KOPT-K1 (cell line): ENCODE data around the gene RAB27A.
"Not testable (repeated sequence)": the region's sequence is repeated elsewhere in the genome, so short reads cannot be mapped to it uniquely, and the experiment has no call there.

Experiments
- H3K27ac ChIP-seq: fragments of 200-600 bp; sonication (generic); 2 replicates; pipeline ENCODE4 v1.5.1; 2016; ENCODE audit warnings: antibody characterized with exemption, mild to moderate bottlenecking, low read depth, low read length; ENCODE audit not compliant: poor library complexity, severe bottlenecking
- H3K36me3 ChIP-seq: fragments of 200-600 bp; sonication (generic); 2 replicates; pipeline ENCODE4 v1.5.1; 2017; ENCODE audit warnings: antibody characterized with exemption, mild to moderate bottlenecking, low read length, moderate library complexity; ENCODE audit not compliant: insufficient read depth
- H3K9me3 ChIP-seq: fragments of 200-600 bp; sonication (generic); 2 replicates; pipeline ENCODE4 v1.5.1; 2017; ENCODE audit warnings: antibody characterized with exemption, low read length, mild to moderate bottlenecking; ENCODE audit not compliant: insufficient read depth, poor library complexity, severe bottlenecking

The RAB27A gene

DNA sequence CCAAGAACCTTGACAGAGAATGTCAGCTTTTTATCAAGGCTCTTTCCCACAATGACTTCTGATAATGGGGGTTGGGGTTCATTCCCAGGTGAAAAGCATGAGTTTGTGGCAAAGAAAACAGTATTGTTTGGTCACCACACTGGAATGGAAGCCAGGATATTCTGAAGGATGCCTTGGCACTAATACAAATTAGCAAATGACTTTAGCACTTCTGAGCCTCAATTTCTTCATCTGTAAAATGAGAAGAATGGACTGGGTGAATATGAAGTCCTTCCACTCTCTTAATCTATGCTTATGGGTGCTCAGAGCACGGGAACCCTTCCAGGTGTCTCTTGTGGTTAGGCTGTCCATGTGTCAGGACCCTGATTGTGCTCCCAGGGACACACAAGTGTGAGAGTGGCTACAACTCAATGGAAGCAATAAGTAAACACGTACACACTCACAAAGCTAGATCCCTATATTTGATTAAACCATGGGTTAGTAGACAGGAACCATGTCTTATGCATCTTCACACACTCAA is 21.4 kb downstream of the RAB27A start:
- Histone ChIP-seq H3K36me3 (peaks cover 6% of the 10 kb centered on the region; the same call in 1 of the 2 replicates), H3K27ac (peak overlapping the region; percentile 77), H3K9me3 (no peaks in the 10 kb centered on the region)

DNA sequence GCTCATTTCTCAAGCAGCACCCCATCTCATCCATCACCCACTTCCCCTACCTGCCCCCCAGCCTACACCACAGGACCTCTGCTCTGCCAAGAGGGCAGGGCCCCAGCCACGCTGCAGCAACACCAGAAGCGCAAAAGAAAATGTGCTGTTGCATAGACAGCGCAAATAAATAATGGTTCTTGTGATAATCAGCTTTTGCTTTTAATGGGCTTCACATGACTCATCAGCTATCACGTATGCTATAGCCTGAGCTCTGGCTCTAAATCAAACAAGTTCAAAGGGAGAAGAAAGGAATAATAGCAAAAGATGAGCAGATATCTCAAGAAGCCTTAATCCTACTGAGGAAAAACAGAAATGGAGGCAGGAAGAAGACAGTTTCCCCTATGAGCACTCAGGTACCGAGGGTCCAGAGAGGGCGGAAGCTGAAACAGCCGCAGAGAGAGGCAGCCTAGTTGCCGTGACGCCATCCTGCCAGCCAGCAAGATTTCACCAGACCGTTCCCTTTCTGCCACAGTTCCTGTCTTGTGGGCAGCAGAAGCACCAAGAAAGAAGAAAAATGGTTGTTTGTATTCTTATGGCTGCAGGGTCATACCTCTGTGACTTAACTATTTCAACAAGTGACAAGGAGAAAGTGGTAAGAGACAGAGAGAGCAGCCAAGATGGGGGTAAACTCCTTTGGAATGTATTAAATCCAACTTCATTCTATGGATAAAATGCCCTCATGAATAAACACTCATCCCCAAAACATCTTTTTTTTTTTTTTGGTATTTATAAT is 22.0 kb downstream of the RAB27A start:
- H3K9me3 ChIP-seq = no peaks in the 10 kb centered on the region
- H3K27ac ChIP-seq = peak overlapping the region; percentile 77
- peaks cover 6% of the 10 kb centered on the region; the same call in 1 of the 2 replicates for H3K36me3 ChIP-seq

DNA sequence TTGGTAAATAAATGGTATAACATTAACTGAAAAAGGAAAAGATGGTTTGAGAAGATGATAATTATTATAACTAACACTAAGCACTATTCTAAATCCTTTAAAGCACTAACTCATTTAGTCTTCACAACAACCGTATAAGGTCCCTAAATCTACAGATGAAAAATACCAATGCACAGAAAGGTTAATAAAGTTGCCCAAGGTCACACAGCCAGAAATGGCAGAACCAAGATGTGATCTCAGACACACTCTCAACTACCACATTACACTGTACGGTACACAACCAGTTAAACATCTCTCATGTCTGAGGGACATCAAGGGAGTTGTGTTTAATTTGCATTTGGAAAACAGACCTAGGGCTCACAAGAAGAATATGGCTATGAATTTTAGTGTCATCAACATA is 23.1 kb downstream of the RAB27A start:
- Histone ChIP-seq H3K27ac (peak overlapping the region; percentile 77), H3K36me3 (peaks cover 6% of the 10 kb centered on the region; the same call in 1 of the 2 replicates), H3K9me3 (no peaks in the 10 kb centered on the region)

DNA sequence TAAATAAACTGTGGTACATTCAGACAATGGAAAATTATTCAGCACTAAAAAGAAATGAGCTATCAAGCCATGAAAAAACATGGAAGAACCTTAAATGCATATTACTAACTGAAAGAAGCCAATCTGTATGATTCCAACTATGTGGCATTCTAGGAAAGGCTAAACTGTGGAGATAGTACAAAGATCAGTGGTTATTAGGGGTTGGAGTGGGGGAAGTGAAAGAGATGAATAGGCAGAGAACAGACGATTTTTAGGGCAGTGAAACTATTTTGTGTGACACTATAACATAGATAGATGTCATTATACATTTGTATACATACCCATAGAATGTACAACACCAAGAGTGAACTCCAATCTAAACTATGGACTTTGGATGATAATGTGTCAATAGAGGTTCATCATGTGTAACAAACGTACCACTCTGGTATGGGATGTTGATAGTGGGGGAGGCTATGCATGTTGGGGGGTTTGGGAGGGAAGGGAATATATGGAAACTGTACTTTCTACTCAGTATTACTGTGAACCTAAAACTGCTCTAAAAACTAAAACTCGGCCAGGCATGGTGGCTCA is 29.0 kb downstream of the RAB27A start:
- H3K9me3 ChIP-seq = no peaks in the 10 kb centered on the region
- no peak overlapping the region for H3K27ac ChIP-seq
- peaks cover 3% of the 10 kb centered on the region; the same call in 1 of the 2 replicates for H3K36me3 ChIP-seq

DNA sequence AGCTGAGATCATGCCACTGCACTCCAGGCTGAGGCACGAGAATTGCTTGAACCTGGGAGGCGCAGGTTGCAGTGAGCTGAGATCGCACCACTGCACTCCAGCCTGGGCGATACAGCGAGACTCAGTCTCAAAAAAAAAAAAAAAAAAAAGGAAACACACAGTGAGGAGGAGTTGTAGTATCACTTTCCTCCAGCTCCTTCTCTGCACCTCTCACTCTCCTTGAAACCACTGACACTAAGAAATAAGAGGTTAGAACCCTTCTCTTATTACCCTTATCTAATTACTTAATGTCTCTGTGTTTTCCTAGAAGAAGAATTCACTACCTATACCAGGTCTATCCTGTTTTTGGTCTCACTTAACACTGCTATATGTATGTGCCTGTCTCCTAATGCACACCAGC is 31.7 kb downstream of the RAB27A start:
- Histone ChIP-seq H3K36me3 (no peaks in the 10 kb centered on the region), H3K9me3 (no peaks in the 10 kb centered on the region), H3K27ac (no peak overlapping the region)

DNA sequence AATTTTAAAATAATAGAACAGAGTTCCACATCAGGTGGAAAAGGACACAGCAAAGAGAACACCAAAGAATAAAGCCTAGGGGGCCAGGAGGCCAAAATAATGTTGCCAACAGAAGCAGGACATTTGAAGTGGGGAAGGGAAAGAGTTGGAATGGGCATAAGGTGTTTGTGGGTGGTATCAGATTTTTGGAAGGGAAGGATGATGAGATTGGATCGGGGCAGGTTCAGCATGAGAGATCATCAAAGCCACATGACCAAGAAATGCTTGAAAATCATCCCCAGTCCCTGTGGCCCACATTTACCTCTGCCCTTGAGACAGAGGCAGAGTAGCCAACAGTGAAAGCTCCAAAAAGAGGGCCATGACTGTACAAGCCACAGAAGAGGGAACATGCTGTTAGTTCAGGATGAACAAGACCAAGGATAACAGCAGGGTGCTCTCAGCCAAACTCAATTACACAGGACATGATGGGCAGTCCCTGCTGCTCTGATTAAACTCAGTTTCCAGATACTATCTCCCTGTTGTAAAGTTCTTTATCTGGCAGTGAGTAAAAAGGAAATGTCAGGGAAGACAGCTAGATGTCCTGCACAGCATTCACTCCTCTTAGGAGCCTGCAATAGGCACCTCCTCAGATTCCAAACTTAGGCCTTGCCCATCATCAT is 32.5 kb downstream of the RAB27A start:
- H3K36me3 ChIP-seq = no peaks in the 10 kb centered on the region
- no peaks in the 10 kb centered on the region for H3K9me3 ChIP-seq
- no peak overlapping the region for H3K27ac ChIP-seq

DNA sequence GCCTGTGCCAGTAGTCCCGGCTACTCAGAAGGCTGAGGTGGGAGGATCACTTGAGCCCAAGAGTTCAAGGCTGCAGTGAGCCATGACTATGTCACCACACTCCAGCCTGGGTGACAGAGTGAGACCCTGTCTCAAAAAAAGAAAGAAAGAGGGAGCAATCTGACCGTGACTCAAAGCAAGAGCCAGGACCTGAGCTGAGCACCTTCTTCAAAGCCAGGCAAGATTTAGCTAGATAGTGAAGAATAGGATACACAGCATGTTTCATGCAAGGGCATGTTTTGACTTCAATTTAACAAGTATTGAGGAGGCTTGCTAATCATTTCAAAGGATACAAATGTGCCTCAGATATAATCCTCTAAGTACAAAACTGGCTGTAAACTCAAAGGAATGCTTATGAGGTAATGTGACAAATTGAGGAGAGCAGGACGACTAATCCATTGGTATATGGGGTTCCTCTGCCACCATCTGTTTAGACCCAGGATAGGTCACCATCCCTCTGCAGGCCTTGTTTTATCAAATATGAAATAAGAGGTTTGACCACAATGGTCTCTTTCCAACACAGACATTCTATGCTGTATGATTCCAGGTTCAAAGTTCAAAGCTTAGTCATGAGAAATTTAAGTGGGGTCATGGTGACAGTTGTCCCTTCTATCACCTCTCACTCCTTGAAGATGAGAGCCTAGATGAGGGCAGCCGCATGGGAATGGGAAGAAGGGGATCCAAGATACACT is 33.2 kb downstream of the RAB27A start:
- peak overlapping the region; percentile 75 for H3K27ac ChIP-seq
- H3K36me3 ChIP-seq = no peaks in the 10 kb centered on the region
- no peaks in the 10 kb centered on the region for H3K9me3 ChIP-seq

DNA sequence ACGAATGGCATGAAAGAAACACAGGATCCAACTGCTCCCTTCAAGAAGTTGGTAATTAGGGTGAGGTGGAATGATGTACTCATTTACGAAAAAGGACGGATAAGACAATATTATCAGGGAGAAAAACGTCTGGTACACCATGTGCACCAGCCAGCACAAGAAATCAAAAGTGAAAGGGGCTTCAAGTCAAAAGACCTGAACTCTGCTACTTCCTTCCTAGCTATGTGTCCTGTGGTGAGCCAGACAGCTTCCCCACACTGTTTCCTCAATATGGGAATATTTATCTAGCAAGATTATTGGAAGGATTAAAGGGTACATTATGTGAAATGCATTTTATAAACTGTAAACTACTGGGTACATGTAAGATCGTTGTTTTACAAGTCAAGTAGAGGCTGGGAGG is 33.9 kb downstream of the RAB27A start:
- Histone ChIP-seq H3K27ac (peak overlapping the region; percentile 75), H3K9me3 (no peaks in the 10 kb centered on the region), H3K36me3 (no peaks in the 10 kb centered on the region)

DNA sequence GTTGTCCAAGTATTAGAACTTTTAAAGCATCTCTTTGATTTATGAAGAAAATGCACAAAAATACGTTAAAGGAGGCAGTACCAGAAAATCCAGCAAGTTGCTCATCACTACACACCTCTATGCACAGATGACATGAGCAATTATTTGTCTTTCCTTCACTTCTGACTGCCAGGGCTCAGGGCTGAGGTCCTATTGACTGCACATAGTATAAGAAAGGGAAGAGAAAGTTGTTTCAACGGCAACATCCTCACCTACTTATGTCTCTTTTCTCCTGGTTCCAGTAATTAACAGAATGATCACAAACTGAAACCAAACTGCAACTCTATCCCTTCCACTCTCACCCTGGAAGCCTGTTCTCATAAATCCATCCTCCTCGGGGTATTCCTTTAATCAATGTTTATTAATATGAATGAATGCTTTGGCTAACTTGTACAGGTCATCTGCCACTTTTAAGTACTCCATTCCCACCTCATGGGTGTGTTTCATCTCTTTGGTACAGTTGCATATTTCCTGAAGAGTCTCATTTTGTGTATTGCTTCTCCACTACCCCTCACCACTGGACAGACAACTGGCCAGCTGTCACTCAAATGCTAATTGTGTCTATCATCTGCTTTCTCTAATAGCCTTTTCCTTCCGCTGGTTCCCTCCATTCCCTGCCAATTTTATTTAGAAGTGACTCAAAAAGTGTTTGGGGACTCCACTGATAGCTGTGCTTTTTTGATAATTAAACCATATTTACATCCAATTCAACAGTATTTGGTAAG is 34.5 kb downstream of the RAB27A start:
- no peaks in the 10 kb centered on the region for H3K9me3 ChIP-seq
- H3K27ac ChIP-seq = peak overlapping the region; percentile 75

DNA sequence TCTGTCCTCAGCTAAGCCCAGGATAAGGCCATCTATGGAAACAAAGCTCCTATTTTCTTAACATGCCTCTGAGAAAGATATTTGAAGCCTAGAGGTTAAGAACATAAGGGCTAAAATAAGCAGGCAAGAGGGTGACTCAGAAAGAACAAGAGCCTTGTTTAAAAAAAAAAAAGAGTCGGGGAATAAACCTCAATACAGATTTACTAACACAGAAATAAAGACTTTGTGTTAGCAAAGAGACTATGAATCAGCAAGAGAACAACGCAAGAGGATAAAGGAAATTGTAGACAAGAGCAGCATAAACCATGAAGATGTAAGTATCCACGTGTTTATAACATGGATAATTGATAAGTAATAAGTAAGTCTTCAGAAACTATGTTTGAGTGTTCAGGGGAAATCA is 36.0 kb downstream of the RAB27A start:
- no peak overlapping the region for H3K27ac ChIP-seq

More for the DNA sequence above, 34.5 kb downstream of the RAB27A start:
- no peaks in the 10 kb centered on the region for H3K36me3 ChIP-seq

DNA sequence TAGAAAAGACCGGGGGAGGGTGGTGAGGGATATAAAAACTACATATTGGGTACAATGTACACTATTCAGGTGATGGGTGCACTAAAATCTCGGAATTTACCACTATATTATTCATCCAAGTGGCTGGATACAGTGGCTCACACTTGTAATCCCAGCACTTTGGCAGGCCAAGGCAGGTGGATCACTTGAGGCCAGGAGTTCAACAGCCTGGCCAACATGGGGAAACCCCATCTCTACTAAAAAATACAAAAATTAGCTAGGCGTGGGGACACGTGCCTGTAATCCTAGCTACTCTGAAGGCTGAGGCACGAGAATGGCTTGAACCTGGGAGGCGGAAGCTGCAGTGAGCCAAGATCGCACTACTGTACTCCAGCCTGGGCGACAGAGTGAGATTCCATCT is 37.4 kb downstream of the RAB27A start:
- not testable (repeated sequence) for H3K36me3 ChIP-seq, H3K27ac ChIP-seq, H3K9me3 ChIP-seq

More for the DNA sequence above, 36.0 kb downstream of the RAB27A start:
- Histone ChIP-seq H3K36me3 (no peaks in the 10 kb centered on the region), H3K9me3 (no peaks in the 10 kb centered on the region)

DNA sequence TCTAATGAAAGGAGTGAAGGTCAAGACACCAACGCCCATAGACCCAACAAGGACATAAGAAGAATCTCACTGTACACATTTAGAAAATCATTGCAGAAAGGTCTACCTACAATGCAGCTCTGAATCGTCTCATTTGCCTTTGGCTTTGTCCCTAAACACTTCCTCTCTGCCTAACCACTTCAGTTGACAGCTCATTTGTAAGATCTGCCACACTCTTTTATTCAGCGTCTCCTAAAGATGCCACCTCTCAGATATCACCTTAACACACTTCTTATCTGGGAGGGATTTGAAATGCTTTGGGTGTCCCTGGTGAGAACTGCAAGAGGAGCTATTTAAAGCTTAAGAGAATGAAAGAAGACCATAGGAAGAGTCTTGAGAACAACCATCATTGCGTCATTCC is 38.7 kb downstream of the RAB27A start:
- Histone ChIP-seq H3K36me3 (no peaks in the 10 kb centered on the region), H3K27ac (no peak overlapping the region), H3K9me3 (no peaks in the 10 kb centered on the region)

DNA sequence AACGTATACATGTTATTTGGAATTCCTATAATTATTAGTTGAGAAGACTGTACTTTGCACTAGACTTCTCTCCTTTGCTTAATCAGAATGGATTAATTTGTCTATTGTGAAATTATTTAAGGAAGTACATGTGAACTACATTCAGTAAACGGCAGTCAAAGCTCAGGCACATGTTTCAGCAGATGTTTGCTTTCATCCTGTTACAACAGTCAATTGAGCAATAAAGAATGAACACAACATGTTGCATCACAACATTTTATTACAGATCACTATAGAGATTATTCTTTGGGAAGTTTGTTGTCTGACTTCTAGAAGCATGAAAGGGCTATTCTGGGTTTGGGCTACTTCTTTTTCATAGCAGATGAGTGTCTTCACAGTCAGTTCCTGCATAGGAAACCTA is 39.2 kb downstream of the RAB27A start:
- Histone ChIP-seq H3K9me3 (no peaks in the 10 kb centered on the region), H3K36me3 (no peaks in the 10 kb centered on the region), H3K27ac (no peak overlapping the region)

DNA sequence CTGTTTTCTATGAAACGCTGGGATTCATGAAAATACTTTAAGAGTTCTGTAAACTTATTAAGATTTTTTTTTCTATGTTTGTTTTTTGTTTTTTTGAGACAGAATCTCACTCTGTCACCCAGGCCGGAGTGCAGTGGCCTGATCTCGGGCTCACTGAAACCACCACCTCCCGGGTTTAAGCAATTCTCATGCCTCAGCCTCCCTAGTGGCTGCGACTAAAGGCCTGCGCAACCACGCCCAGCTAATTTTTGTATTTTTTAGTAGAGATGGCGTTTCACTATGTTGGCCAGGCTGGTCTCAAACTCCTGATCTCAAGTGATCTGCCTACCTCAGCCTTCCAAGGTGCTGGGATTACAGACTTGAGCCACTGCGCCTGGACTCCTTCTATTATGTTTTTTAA is 39.7 kb downstream of the RAB27A start:
- not testable (repeated sequence) for H3K9me3 ChIP-seq, H3K27ac ChIP-seq, H3K36me3 ChIP-seq
